ENCODE measurements around the gene HS2ST1.
"Not testable (repeated sequence)": the region's sequence is repeated elsewhere in the genome, so short reads cannot be mapped to it uniquely, and the experiment has no call there.

DNA sequence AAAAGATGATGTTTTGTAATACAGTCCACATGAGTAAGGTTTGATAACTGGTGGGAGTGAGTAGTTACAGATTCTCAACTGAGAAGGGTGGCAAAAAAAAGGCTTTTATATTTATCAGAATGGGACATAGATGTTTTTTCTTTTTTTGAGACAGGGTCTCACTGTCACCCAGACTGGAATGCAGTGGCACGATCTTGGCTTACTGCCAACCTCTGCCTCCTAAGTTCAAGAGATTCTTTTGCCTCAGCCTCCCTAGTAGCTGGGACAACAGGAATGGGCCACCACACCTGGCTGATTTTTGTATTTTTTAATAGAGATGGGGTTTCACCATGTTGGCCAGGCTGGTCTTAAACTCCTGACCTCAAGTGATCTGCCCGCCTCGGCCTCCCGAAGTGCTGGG, 113.1 kb downstream of the HS2ST1 start:
- TF ChIP-seq, protein P1, sequence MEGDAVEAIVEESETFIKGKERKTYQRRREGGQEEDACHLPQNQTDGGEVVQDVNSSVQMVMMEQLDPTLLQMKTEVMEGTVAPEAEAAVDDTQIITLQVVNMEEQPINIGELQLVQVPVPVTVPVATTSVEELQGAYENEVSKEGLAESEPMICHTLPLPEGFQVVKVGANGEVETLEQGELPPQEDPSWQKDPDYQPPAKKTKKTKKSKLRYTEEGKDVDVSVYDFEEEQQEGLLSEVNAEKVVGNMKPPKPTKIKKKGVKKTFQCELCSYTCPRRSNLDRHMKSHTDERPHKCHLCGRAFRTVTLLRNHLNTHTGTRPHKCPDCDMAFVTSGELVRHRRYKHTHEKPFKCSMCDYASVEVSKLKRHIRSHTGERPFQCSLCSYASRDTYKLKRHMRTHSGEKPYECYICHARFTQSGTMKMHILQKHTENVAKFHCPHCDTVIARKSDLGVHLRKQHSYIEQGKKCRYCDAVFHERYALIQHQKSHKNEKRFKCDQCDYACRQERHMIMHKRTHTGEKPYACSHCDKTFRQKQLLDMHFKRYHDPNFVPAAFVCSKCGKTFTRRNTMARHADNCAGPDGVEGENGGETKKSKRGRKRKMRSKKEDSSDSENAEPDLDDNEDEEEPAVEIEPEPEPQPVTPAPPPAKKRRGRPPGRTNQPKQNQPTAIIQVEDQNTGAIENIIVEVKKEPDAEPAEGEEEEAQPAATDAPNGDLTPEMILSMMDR (IDR thresholded peaks at IDR 0.05; ENCODE audit: low read length): not testable (repeated sequence)
- TF ChIP-seq EZH2 (IDR thresholded peaks at IDR 0.05; ENCODE audit: borderline replicate concordance, low read length): not testable (repeated sequence)

Data from OCI-LY1 (cell line).